PC-3 (cell line): ENCODE measurements around the gene FCHO2. TPM values are rescaled to one million over a fixed set of nuclear protein-coding genes. Genes with fewer than 3 reads are reported as not detected.

Experiments
- ATAC-seq: fragments of 200-7000 bp; cut with Tn5 transposase; 2 replicates; pipeline ENCODE4 v1.9.1; 2020; ENCODE audit warnings: mild to moderate bottlenecking, moderate library complexity
- Bru-seq: library from RNA; stranded (reverse); fragments of 400-500 nt; gene quantifications from one replicate; lab custom pipeline; 2021; lab: Mats Ljungman, UMichigan
- BruChase-seq, 2 experiments: library from RNA; stranded (reverse); fragments of 400-500 nt; gene quantifications; one replicate each; lab custom pipeline; 2021; lab: Mats Ljungman, UMichigan
- BruUV-seq: library from RNA; stranded (reverse); fragments of 400-500 nt; replicated peaks from 2 replicates; lab custom pipeline; 2021; lab: Mats Ljungman, UMichigan
- CTCF ChIA-PET: fragments of 300-600 bp; sonication (Branson Sonifier 250); formaldehyde crosslinking; loops from one replicate; lab custom pipeline; 2022; ENCODE audit warnings: antibody characterized with exemption; lab: Charles Lee
- POLR2A ChIA-PET: fragments of 300-600 bp; sonication (Branson Sonifier 250); formaldehyde crosslinking; loops from one replicate; lab custom pipeline; 2022; ENCODE audit warnings: antibody characterized with exemption; ENCODE audit not compliant: unreplicated experiment; lab: Charles Lee
- DNase-seq: peaks from one replicate; pipeline ENCODE4 v3.0.0-alpha.2; 2015
- H2AFZ ChIP-seq: fragments of 300-600 bp; sonication (generic); 2 replicates; pipeline ENCODE4 v1.6.0; 2016; ENCODE audit warnings: antibody characterized with exemption, low read length
- H3F3A ChIP-seq: fragments of 300-600 bp; sonication (generic); one replicate; pipeline ENCODE4 v1.6.0; 2017; ENCODE audit warnings: antibody characterized with exemption, low read length, control low read depth, mild to moderate bottlenecking; ENCODE audit not compliant: unreplicated experiment
- H3K27ac ChIP-seq: fragments of 300-600 bp; sonication (generic); 2 replicates; pipeline ENCODE4 v1.5.1; 2016; ENCODE audit warnings: mild to moderate bottlenecking, low read length
- H3K27me3 ChIP-seq: fragments of 300-600 bp; sonication (generic); 2 replicates; pipeline ENCODE4 v1.6.1; 2016; ENCODE audit warnings: low read length, mixed read lengths
- H3K36me3 ChIP-seq: fragments of 300-600 bp; sonication (generic); 2 replicates; pipeline ENCODE4 v1.6.1; 2016; ENCODE audit warnings: low read depth, mixed run types, low read length, mixed read lengths
- H3K4me1 ChIP-seq: fragments of 300-600 bp; sonication (generic); 2 replicates; pipeline ENCODE4 v1.5.1; 2016; ENCODE audit warnings: low read length; ENCODE audit not compliant: insufficient read depth
- H3K4me2 ChIP-seq: fragments of 300-600 bp; sonication (generic); 2 replicates; pipeline ENCODE4 v1.6.0; 2016; ENCODE audit warnings: low read length
- H3K4me3 ChIP-seq: fragments of 300-600 bp; sonication (generic); 2 replicates; pipeline ENCODE4 v1.5.1; 2016; ENCODE audit warnings: mild to moderate bottlenecking, low read length, mixed read lengths
- H3K79me2 ChIP-seq: fragments of 300-600 bp; sonication (generic); 2 replicates; pipeline ENCODE4 v1.6.1; 2017; ENCODE audit warnings: low read length, mixed read lengths
- H3K9ac ChIP-seq: fragments of 300-600 bp; sonication (generic); 2 replicates; pipeline ENCODE4 v1.6.0; 2016; ENCODE audit warnings: mild to moderate bottlenecking, low read length
- H3K9me2 ChIP-seq: fragments of 300-600 bp; sonication (generic); replicated peaks from 2 replicates; pipeline ENCODE4 v1.6.1; 2016; ENCODE audit warnings: mixed run types, low read length, mixed read lengths
- H3K9me3 ChIP-seq: fragments of 300-600 bp; sonication (generic); 2 replicates; pipeline ENCODE4 v1.6.1; 2016; ENCODE audit warnings: low read length, mixed read lengths
- H4K20me1 ChIP-seq: fragments of 300-600 bp; sonication (generic); 2 replicates; pipeline ENCODE4 v1.6.1; 2016; ENCODE audit warnings: low read length, mixed read lengths
- EZH2 ChIP-seq: fragments of 300-600 bp; sonication (generic); IDR thresholded peaks from one replicate; pipeline ENCODE4 v1.6.1; 2017; ENCODE audit warnings: antibody characterized with exemption, mild to moderate bottlenecking, low read length; ENCODE audit not compliant: unreplicated experiment
- EZH2phosphoT487 ChIP-seq: fragments of 300-600 bp; sonication (generic); IDR thresholded peaks from 2 replicates; pipeline ENCODE4 v1.6.1; 2018; ENCODE audit warnings: mild to moderate bottlenecking, antibody characterized with exemption, low read length, borderline replicate concordance
- intact Hi-C: fragments of 100-400 bp; cut with micrococcal nuclease; formaldehyde crosslinking; loops from 2 replicates; pipeline ENCODE4 v1.9.0; 2023
- long read RNA-seq: library from polyadenylated mRNA; unstranded; transcript quantifications from one replicate; pipeline ENCODE4 v2.0.0, GENCODE V29; 2021; ENCODE audit not compliant: unreplicated experiment
- total RNA-seq: library from RNA; depleted of rRNA; stranded (reverse); fragments of >200 nt; gene quantifications from 2 replicates; pipeline ENCODE4 v1.2.3, GENCODE V29; 2014; rRNA removed
- TF ChIP-seq, protein P1 (sequence below): fragments of 300-600 bp; sonication (generic); conservative IDR thresholded peaks from 2 replicates; pipeline ENCODE4 v1.5.1; 2017; ENCODE audit warnings: antibody characterized with exemption, low read depth, mild to moderate bottlenecking, low read length

Gene FCHO2, protein sequence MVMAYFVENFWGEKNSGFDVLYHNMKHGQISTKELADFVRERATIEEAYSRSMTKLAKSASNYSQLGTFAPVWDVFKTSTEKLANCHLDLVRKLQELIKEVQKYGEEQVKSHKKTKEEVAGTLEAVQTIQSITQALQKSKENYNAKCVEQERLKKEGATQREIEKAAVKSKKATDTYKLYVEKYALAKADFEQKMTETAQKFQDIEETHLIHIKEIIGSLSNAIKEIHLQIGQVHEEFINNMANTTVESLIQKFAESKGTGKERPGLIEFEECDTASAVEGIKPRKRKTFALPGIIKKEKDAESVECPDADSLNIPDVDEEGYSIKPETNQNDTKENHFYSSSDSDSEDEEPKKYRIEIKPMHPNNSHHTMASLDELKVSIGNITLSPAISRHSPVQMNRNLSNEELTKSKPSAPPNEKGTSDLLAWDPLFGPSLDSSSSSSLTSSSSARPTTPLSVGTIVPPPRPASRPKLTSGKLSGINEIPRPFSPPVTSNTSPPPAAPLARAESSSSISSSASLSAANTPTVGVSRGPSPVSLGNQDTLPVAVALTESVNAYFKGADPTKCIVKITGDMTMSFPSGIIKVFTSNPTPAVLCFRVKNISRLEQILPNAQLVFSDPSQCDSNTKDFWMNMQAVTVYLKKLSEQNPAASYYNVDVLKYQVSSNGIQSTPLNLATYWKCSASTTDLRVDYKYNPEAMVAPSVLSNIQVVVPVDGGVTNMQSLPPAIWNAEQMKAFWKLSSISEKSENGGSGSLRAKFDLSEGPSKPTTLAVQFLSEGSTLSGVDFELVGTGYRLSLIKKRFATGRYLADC
- 3.7 and 5.9 TPM in 2 replicates for total RNA-seq
- Bru-seq, nascent RNA: percentile 74 among the genes with signal in this experiment
- percentile 61 among the genes with signal in this experiment for BruChase-seq, experiment 1, labeled RNA remaining after a 6-hour chase
- BruChase-seq, experiment 2, labeled RNA remaining after a 2-hour chase: percentile 72 among the genes with signal in this experiment
- long read RNA-seq, partial matches to known transcripts: 11 of 16 reads
- long read RNA-seq, other reads (novel, unspliced or antisense): 5 of 16 reads

DNA sequence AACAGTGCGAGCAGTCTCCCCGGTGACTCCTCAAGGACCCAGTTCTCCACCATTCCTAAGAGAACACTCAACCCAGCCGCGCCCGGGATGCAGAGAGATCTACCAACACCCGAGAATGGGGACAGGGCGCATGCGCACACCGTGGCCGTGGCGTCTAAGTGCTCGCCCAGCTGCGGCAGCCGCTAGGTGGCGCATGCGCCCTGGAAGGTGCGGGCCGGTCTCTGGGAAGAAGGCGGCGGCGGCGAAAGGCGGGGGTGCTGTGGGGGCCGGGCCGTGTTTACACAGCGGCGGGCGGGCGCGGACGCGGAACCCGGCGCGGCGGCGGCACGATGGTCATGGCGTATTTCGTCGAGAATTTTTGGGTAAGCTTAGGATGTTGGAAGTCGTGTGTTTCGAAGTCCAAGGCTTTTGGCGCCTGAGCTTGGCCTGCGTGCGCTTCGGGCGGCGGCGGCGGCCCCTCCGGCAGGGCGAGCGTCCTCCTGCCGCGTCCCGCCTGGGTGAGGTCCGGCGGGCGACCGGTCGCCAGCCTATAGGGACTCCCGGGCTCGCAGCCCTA is at the start of gene FCHO2:
Gene FCHO2, plus strand, starts transcription at position 274 of the 556 bp plus-strand sequence. Its CDS starts 56 bp downstream, at position 330.
- CTCF ChIA-PET: no interaction called here
- BruUV-seq: no TSS peak
- Histone ChIP-seq H3K4me2 (peak within 1 kb of the TSS; percentile 94), H2AFZ (peak within 1 kb of the TSS; percentile 80), H3F3A (peaks cover 8% of the 10 kb centered on the region), H3K27ac (peak within 1 kb of the TSS; percentile 88), H3K4me3 (peak within 1 kb of the TSS; percentile 71), H3K27me3 (no peaks in the 10 kb centered on the region), H4K20me1 (no peaks in the 10 kb centered on the region), H3K79me2 (peaks cover 40% of the 10 kb centered on the region), H3K4me1 (peaks cover 51% of the 10 kb centered on the region), H3K36me3 (no peaks in the 10 kb centered on the region), H3K9me3 (no peaks in the 10 kb centered on the region), H3K9me2 (no peaks in the 10 kb centered on the region), H3K9ac (peak within 1 kb of the TSS; percentile 78)
- TF ChIP-seq, protein P1, sequence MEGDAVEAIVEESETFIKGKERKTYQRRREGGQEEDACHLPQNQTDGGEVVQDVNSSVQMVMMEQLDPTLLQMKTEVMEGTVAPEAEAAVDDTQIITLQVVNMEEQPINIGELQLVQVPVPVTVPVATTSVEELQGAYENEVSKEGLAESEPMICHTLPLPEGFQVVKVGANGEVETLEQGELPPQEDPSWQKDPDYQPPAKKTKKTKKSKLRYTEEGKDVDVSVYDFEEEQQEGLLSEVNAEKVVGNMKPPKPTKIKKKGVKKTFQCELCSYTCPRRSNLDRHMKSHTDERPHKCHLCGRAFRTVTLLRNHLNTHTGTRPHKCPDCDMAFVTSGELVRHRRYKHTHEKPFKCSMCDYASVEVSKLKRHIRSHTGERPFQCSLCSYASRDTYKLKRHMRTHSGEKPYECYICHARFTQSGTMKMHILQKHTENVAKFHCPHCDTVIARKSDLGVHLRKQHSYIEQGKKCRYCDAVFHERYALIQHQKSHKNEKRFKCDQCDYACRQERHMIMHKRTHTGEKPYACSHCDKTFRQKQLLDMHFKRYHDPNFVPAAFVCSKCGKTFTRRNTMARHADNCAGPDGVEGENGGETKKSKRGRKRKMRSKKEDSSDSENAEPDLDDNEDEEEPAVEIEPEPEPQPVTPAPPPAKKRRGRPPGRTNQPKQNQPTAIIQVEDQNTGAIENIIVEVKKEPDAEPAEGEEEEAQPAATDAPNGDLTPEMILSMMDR: peak; percentile 62
- TF ChIP-seq EZH2: no peak
- ATAC-seq (peak; percentile 68), DNase-seq (peak; percentile 97)
- intact Hi-C loops: loop anchor here (2.0 to 10.0 kb wide), 2 partner anchors 35 to 499 kb away; no protein-coding TSS in a partner anchor
- POLR2A ChIA-PET: no interaction called here

DNA sequence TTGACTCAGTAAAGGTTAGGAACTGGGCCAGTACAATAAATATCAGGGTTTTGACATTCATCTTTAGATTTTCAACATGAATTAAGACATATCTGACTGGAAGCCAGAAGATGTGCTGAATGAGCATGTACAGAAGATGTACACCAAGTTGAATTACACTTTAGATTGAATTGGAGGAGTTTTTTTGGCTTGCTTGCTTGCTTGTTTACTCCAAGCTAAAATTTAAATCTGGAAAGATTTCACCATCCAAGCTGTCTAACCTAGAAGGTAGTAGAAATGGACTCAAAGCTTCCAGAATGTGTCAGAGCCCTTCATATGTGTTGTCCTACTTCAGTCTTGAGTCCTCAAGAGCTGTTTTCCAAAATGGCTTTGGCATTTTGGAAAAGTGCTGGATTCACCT is 49.0 kb upstream of the FCHO2 start:
- Histone ChIP-seq H3K4me1 (no peaks in the 10 kb centered on the region), H2AFZ (no peak overlapping the region), H3K9me3 (no peaks in the 10 kb centered on the region), H3K4me2 (no peak overlapping the region), H4K20me1 (no peaks in the 10 kb centered on the region), H3K36me3 (peaks cover 51% of the 10 kb centered on the region), H3K79me2 (no peaks in the 10 kb centered on the region), H3K27ac (no peak overlapping the region), H3K27me3 (no peaks in the 10 kb centered on the region), H3K4me3 (no peak overlapping the region), H3K9me2 (no peaks in the 10 kb centered on the region), H3F3A (no peaks in the 10 kb centered on the region), H3K9ac (no peak overlapping the region)
- ChIA-PET CTCF (interaction anchor here (0.6 kb wide), 1 partner anchor 49 kb away, joined by 3 read pairs; no protein-coding TSS in a partner anchor), POLR2A (no interaction called here)
- no TSS peak for BruUV-seq
- intact Hi-C loops: no loop called here
- TF ChIP-seq EZH2phosphoT487: no peak
- TF ChIP-seq EZH2: no peak
- TF ChIP-seq, protein P1: no peak
- no peak for ATAC-seq
- no peak for DNase-seq
